MM.1S (cell line): ENCODE measurements around the gene EXOC5.

Source experiments
- DNase-seq: peaks from one replicate; pipeline ENCODE4 v3.0.0-alpha.2; 2015
- H2AFZ ChIP-seq: fragments of 300-600 bp; sonication (generic); 2 replicates; pipeline ENCODE4 v1.6.0; 2016; ENCODE audit warnings: antibody characterized with exemption, low read length
- H3F3A ChIP-seq: fragments of 300-600 bp; sonication (generic); 2 replicates; pipeline ENCODE4 v1.6.1; 2016; ENCODE audit warnings: mild to moderate bottlenecking, antibody characterized with exemption, low read length, moderate library complexity, mixed read lengths; ENCODE audit not compliant: insufficient read depth
- H3K27ac ChIP-seq: fragments of 300-600 bp; sonication (generic); 2 replicates; pipeline ENCODE4 v1.5.1; 2016; ENCODE audit warnings: mild to moderate bottlenecking, low read length
- H3K27me3 ChIP-seq: fragments of 300-600 bp; sonication (generic); replicated peaks from 2 replicates; pipeline ENCODE4 v1.6.0; 2016; ENCODE audit warnings: low read length; ENCODE audit not compliant: insufficient read depth
- H3K36me3 ChIP-seq: fragments of 300-600 bp; sonication (generic); replicated peaks from 2 replicates; pipeline ENCODE4 v1.6.1; 2016; ENCODE audit warnings: mild to moderate bottlenecking, low read length, mixed read lengths; ENCODE audit not compliant: insufficient read depth
- H3K4me1 ChIP-seq: fragments of 300-600 bp; sonication (generic); 2 replicates; pipeline ENCODE4 v1.6.1; 2016; ENCODE audit warnings: low read length, mixed read lengths
- H3K4me2 ChIP-seq: fragments of 300-600 bp; sonication (generic); 2 replicates; pipeline ENCODE4 v1.6.0; 2016; ENCODE audit warnings: low read depth, low read length
- H3K4me3 ChIP-seq: fragments of 300-600 bp; sonication (generic); 2 replicates; pipeline ENCODE4 v1.5.1; 2016; ENCODE audit warnings: low read length, mixed read lengths
- H3K79me2 ChIP-seq: fragments of 300-600 bp; sonication (generic); 2 replicates; pipeline ENCODE4 v1.6.1; 2016; ENCODE audit warnings: mixed run types, low read length, mixed read lengths
- H3K9ac ChIP-seq: fragments of 300-600 bp; sonication (generic); 2 replicates; pipeline ENCODE4 v1.6.1; 2016; ENCODE audit warnings: low read length, mixed read lengths
- H3K9me2 ChIP-seq: fragments of 300-600 bp; sonication (generic); replicated peaks from 2 replicates; pipeline ENCODE4 v1.6.1; 2016; ENCODE audit warnings: mild to moderate bottlenecking, low read length, mixed read lengths; ENCODE audit not compliant: insufficient read depth
- H3K9me3 ChIP-seq: fragments of 300-600 bp; sonication (generic); replicated peaks from 2 replicates; pipeline ENCODE4 v1.6.1; 2016; ENCODE audit warnings: mild to moderate bottlenecking, low read length, mixed read lengths; ENCODE audit not compliant: insufficient read depth
- H4K20me1 ChIP-seq: fragments of 300-600 bp; sonication (generic); 2 replicates; pipeline ENCODE4 v1.6.1; 2016; ENCODE audit warnings: mild to moderate bottlenecking, low read length, moderate library complexity, mixed read lengths; ENCODE audit not compliant: insufficient read depth
- EZH2 ChIP-seq: fragments of 300-600 bp; sonication (generic); optimal IDR thresholded peaks from 2 replicates; pipeline ENCODE3; 2017; ENCODE audit warnings: low read depth, mild to moderate bottlenecking, antibody characterized with exemption, low read length, mixed read lengths
- EZH2phosphoT487 ChIP-seq: fragments of 300-600 bp; sonication (generic); IDR thresholded peaks from 2 replicates; pipeline ENCODE4 v1.6.1; 2018; ENCODE audit warnings: antibody characterized with exemption, low read length
- TF ChIP-seq, protein P1 (sequence below): fragments of 300-600 bp; sonication (generic); IDR thresholded peaks from 2 replicates; pipeline ENCODE4 v1.5.1; 2016; ENCODE audit warnings: antibody characterized with exemption, low read length, mixed read lengths

Gene EXOC5

GRCh38 chr14:57246933-57247657, 21.6 kb downstream of the EXOC5 start:
- no peak overlapping the region for H3K4me3 ChIP-seq
- no peak for DNase-seq

DNA sequence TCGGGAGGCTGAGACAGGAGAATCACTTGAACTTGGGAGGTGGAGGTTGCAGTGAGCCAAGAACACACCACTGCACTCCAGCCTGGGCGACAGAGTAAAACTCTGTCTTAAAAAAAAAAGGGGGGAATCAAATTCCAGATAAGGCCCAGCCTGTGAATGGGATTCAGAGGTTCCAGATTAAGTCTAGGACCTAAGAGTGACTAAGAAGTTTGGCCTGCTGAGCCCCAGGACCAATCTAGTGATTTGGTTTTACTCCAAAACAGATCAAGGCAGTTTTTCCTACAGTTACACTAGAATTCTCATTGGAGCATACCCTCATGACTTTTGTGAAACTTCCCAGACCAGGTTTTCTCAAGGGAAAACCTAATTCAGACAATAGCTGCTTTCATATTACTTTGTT, 22.8 kb downstream of the EXOC5 start:
- DNase-seq: no peak
- H3K9me3 ChIP-seq: no peaks in the 10 kb centered on the region
- H3K4me1 ChIP-seq: no peaks in the 10 kb centered on the region
- H2AFZ ChIP-seq: no peak overlapping the region
- H3K4me2 ChIP-seq: no peak overlapping the region
- H3K36me3 ChIP-seq: no peaks in the 10 kb centered on the region
- no peak overlapping the region for H3K9ac ChIP-seq
- H3K9me2 ChIP-seq: no peaks in the 10 kb centered on the region
- no peaks in the 10 kb centered on the region for H3K27me3 ChIP-seq
- H3F3A ChIP-seq: no peaks in the 10 kb centered on the region
- H4K20me1 ChIP-seq: no peaks in the 10 kb centered on the region
- H3K4me3 ChIP-seq: no peak overlapping the region
- peaks cover 10% of the 10 kb centered on the region for H3K79me2 ChIP-seq
- TF ChIP-seq EZH2phosphoT487: no peak
- TF ChIP-seq, protein P1, sequence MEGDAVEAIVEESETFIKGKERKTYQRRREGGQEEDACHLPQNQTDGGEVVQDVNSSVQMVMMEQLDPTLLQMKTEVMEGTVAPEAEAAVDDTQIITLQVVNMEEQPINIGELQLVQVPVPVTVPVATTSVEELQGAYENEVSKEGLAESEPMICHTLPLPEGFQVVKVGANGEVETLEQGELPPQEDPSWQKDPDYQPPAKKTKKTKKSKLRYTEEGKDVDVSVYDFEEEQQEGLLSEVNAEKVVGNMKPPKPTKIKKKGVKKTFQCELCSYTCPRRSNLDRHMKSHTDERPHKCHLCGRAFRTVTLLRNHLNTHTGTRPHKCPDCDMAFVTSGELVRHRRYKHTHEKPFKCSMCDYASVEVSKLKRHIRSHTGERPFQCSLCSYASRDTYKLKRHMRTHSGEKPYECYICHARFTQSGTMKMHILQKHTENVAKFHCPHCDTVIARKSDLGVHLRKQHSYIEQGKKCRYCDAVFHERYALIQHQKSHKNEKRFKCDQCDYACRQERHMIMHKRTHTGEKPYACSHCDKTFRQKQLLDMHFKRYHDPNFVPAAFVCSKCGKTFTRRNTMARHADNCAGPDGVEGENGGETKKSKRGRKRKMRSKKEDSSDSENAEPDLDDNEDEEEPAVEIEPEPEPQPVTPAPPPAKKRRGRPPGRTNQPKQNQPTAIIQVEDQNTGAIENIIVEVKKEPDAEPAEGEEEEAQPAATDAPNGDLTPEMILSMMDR: no peak
- no peak for TF ChIP-seq EZH2
- no peak overlapping the region for H3K27ac ChIP-seq

More at GRCh38 chr14:57246933-57247657, 21.6 kb downstream of the EXOC5 start:
- Histone ChIP-seq H3F3A (no peaks in the 10 kb centered on the region), H3K9me2 (no peaks in the 10 kb centered on the region), H3K9ac (no peak overlapping the region), H3K27me3 (no peaks in the 10 kb centered on the region), H3K27ac (no peak overlapping the region), H3K9me3 (no peaks in the 10 kb centered on the region), H3K4me1 (no peaks in the 10 kb centered on the region), H3K4me2 (no peak overlapping the region), H4K20me1 (no peaks in the 10 kb centered on the region), H2AFZ (no peak overlapping the region), H3K36me3 (no peaks in the 10 kb centered on the region), H3K79me2 (peaks cover 18% of the 10 kb centered on the region)
- TF ChIP-seq, protein P1: no peak
- TF ChIP-seq EZH2phosphoT487: no peak
- TF ChIP-seq EZH2: no peak

- no peak overlapping the region for H3K4me3 ChIP-seq
- no peaks in the 10 kb centered on the region for H3F3A ChIP-seq
- H3K4me2 ChIP-seq: no peak overlapping the region
- H3K27me3 ChIP-seq: no peaks in the 10 kb centered on the region
- H4K20me1 ChIP-seq: no peaks in the 10 kb centered on the region
- H3K27ac ChIP-seq: no peak overlapping the region
- no peak for DNase-seq
- no peaks in the 10 kb centered on the region for H3K79me2 ChIP-seq
- H3K9me3 ChIP-seq: no peaks in the 10 kb centered on the region
- H3K36me3 ChIP-seq: no peaks in the 10 kb centered on the region
- no peak overlapping the region for H2AFZ ChIP-seq
- H3K9ac ChIP-seq: no peak overlapping the region
- no peaks in the 10 kb centered on the region for H3K9me2 ChIP-seq
- no peak for TF ChIP-seq EZH2phosphoT487
- no peak for TF ChIP-seq EZH2
- TF ChIP-seq, protein P1: no peak
- H3K4me1 ChIP-seq: no peaks in the 10 kb centered on the region
Measured at GRCh38 chr14:57244106-57244505, 24.6 kb downstream of the EXOC5 start.
